PC-3 (cell line): ENCODE results near the gene KCTD17.

Experiments
- EZH2phosphoT487 ChIP-seq: fragments of 300-600 bp; sonication (generic); IDR thresholded peaks from 2 replicates; pipeline ENCODE4 v1.6.1; 2018; ENCODE audit warnings: mild to moderate bottlenecking, antibody characterized with exemption, low read length, borderline replicate concordance
- TF ChIP-seq, protein P1 (sequence below): fragments of 300-600 bp; sonication (generic); conservative IDR thresholded peaks from 2 replicates; pipeline ENCODE4 v1.5.1; 2017; ENCODE audit warnings: antibody characterized with exemption, low read depth, mild to moderate bottlenecking, low read length

DNA sequence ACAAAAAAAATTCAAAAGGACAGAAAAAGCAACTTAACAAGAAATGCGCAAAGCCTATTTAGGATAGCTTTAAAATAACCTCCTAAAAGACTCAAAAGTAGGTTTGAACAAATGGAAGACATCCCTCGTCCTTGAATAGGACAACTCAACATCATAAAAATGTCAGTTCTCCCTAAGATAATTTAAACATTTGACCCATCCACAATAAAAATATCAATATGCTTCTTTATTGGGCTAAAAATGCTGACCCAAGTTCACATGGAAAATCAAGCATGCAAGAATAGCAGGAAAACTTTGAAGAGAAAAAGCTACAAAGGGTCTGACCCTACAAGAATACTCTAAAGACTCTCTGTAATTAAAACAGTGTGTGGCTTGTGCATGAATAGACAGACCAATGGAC, 12.1 kb upstream of the KCTD17 start:
- TF ChIP-seq EZH2phosphoT487 = no peak
- TF ChIP-seq, protein P1, sequence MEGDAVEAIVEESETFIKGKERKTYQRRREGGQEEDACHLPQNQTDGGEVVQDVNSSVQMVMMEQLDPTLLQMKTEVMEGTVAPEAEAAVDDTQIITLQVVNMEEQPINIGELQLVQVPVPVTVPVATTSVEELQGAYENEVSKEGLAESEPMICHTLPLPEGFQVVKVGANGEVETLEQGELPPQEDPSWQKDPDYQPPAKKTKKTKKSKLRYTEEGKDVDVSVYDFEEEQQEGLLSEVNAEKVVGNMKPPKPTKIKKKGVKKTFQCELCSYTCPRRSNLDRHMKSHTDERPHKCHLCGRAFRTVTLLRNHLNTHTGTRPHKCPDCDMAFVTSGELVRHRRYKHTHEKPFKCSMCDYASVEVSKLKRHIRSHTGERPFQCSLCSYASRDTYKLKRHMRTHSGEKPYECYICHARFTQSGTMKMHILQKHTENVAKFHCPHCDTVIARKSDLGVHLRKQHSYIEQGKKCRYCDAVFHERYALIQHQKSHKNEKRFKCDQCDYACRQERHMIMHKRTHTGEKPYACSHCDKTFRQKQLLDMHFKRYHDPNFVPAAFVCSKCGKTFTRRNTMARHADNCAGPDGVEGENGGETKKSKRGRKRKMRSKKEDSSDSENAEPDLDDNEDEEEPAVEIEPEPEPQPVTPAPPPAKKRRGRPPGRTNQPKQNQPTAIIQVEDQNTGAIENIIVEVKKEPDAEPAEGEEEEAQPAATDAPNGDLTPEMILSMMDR = no peak
